NCI-H1048 (cell line): ENCODE measurements around the gene ARX.
A peak's percentile ranks its signal among the peaks of the same experiment; 100 is the strongest.

Experiments
- DNase-seq: peaks from one replicate; lab custom pipeline; 2025; lab: John Stamatoyannopoulos, UW

Gene ARX

DNA sequence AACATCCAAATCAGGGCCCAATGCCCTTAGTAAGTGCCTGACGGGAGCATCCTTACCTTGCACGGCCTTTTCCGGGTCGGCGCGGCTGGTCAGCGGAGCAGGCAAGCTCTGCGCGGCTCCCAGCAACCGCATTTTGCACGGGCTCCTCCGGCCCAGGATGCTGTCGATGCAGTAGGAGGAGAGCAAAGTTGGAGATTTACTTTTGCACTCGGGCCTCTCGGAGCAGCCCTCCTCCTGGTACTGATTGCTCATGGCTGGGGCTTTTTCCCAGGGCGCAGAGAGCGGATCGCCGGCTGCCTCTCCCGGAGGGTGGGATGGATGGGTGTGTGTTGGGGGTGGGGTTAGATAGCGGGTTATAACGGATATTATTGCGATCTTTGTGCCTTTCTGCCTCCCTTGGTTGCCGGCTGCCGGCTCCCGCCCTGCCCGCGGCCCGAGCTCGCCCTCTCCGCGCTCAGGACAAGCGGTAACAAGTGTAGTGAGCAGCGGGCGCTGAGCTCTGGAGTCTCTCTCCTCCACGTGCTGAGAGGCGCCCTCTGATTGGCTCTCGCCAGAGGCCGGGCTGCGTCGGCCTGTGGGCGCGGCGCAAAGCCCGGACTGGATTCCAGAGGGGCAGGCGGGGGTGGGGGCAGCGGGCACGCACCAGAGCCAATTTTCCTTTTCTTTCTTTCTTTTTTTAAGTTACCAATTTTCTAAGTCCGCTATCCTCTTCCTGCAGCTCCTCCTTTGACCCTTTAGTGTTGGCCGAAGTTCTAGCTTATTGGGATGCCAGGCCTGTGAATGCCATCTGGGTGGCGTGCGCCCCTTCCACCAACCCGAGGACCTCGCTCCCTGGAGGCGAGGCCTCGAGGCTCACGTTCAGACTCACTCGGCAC, at the start of gene ARX:
Gene ARX, minus strand, starts transcription at position 480 of the 875 bp plus-strand sequence. Its CDS starts 228 bp downstream, at position 252.
- peak; percentile 15 for DNase-seq

DNA sequence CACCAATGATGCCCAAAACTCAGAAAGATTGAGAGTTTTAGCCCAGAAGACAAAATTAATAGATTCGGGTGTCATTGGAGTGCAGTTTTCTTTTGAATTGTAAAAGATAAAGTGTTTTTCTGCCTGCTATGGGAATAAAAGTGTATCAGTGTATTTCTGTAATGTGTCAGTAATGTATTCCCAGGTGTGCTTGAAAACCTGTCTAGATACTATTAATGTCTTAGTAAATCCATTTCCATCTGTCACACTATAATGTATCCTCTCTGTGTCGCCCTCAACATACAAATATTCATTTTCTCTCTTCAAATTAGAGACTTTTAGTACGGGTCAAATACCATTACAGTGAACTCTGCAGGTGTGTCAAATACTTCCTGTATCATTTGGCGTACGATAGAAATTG, 43.5 kb upstream of the ARX start:
- no peak for DNase-seq

DNA sequence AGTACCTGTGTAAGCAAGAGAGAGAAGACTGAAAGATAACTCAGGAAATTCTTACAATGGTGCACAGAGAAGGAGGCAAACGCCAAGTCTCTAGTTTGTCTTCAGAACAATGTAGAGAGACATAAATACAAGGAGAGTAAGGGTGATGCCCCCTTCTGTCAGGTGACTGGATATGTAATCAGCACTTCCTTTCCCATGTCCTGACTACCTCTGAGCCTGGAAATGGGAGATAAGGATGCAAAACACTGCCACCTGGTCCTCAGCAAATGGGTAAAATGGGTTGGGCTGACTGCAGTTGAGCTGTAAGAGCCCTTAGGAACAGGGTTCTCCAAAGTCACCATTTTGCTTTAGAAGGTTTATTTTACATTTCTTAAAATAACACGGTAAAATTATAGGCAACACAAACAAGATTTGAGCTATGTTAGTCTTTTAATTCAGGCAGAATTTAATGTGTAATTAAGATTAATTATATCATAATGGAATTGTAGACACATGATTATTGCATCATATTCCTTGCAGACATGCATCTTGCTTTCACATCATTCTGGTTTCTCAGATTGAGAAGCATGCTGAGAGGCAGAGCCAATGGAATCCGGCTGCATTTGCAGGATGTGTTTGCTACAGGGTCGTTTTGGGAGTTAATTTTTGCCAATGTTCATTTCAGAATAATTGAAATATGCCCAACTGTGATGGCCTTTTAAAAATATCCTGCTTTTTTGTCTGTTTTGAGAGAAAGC, 37.2 kb upstream of the ARX start:
- DNase-seq: no peak

DNA sequence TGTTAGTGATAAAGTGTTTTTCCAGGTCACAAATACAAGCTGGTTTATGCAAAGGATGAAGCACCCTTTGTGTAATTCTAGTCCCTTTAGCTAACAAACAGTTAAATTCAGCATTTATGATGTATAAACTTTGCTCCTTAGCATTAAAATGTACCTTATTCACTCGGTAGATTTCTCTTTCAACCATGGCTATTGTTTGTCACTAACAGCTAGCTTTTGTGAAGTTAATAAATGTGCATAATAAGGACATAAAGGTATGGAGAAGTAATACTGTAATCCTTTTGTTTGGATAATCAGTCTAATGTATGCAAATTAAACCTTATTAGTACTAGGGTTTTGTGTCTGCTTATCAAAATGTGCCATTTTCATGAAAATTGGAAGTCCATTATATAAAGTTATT, 34.2 kb upstream of the ARX start:
- DNase-seq: no peak

DNA sequence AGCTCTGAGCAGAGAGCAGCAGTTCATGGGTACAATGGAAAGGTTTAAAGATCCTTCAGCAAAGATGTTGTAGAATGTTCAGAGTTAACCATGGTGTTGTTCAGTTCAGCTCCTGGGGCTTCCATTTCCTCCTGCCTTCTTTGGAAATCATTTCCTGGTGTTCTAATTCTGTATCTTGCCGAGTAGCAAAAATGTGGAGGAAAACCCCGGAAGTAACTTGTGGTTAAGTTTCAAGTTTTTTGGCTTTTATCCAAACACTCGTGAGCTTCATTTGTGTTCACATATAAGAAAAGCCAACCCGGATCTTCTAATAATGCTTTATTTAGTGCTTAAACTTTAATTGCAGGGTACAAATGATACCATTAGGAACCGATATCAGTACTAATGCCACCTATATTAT, 33.6 kb upstream of the ARX start:
- no peak for DNase-seq

DNA sequence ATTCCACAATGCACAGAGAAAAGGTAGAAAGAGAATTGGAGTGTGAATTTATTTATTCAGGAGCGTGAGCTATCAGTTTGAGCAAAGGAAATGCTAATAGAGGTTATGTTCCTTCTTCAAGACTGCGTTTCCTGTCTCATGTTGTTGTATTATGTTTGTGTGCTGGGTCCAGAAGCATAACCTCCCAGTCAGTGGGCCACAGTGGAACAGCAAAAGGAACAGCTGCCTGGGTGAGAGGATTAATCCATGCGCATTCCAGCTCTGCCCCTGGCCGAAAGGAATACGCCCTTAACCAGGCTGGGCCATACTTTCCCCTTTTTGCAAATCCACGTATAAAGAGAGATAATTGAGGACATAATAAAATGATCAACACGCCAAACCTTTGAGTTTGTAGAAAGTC, 32.4 kb upstream of the ARX start:
- no peak for DNase-seq

DNA sequence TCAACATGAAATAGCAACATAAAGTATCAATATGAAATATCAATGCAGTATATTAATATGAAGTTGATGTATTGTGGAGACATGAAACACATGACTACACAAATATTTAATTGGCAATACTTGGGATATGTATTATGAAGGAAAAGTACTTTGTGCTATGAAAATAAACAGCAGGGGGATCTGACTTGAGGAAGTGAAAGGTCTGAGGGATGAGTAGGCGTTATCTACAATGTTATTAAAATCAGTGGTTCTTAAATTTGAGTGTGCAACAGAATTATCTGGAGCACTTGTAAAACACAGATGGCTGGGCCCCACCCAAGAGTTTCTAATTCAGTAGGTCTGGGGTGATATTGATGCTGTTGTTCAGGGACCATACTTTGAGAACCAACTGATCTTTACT, 27.4 kb upstream of the ARX start:
- no peak for DNase-seq

DNA sequence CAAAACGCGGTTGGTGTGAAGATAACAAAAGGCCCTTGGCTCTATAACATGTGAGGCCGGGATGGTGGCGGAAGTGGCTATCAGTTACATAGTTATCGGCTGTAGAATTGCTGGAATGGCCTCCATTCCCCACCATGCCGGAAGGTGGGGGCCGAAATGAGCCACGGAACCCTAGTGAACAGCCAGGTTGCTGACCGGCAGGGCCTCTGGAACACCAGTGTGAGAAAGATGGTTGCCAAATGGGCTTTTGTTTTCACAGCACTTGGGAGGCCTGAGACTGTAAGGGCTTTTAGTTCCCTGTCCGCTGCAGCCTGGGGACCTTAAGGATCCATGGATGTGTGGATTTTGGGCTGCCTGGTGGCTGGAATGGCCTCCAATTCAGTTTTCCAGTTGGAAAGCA, 23.3 kb upstream of the ARX start:
- no peak for DNase-seq

DNA sequence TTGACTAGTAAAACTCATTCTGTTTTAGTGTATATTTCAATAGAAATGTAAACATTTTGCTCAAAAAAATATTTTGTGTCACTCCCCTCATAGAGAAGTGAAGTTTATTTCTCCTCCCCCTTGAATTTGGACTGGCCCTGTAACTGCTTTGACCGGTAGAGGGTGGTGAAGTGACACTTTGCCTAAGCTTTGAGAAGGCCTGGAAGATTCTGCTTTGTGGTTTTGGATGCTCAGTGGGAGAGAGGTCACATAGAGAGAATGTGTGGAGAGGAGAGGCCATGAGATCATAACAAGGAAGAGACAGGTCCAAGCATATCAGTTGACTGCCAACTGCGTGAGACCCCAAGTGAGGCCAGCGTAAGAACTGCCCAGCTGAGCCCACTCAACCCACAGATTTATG, 19.1 kb upstream of the ARX start:
- DNase-seq: no peak

DNA sequence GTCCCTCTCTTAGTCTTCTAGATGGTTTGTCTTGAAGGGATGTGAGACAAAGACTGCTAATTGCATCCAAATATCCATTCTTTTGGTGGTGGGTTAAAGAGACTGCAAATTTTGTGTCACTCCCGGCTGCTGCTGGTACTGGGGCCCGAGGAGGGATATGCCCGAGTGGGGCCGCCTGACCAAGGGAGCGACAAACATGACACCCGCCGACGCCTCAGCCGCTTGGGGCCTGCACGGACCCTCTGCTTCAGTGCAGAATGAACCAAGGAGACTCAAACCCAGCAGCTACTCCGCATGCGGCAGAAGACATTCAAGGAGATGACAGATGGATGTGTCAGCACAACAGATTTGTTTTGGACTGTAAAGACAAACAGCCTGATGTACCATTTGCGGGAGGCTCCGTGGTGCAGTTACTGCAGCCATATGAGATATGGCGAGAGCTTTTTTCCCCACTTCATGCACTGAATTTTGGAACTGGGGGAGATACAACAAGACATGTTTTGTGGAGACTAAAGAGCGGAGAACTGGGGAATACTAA, 13.6 kb upstream of the ARX start:
- no peak for DNase-seq

DNA sequence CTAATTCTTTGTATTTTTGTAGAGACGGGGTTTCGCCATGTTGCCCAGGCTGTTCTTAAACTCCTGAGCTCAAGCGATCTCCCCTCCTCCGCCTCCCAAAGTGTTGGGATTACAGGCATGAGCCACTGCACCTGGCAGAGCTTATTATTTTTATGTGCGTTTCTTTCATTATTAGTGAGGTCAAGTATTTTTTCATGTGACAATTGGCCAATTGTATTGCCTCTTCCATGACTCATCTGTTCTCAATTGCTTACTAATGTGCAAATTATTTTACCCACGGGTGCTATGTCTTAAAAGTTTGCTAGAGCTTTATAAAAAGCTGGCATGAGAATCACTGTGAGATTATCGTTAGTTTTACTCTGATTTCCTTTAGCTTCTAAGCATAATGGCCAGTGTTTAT, 13.0 kb upstream of the ARX start:
- no peak for DNase-seq

DNA sequence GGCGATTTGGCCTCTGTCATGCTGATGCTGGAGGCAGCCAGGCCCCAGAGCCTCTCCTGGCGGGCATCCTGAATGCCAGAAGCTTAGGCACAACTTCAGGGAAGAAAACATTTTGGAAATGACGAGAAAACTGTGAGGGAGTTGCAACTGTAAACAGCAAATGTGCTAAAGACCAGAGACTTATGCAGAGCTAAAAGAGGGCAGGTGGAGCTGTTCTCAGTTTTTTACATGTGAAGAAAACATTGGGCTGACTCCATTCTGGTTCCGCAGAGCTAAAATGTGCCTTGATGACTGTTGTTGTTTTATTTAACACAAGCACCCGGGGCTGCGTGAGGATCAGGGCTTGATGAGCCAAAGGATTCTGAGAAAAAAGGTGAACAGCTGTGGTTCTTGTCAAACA, 10.8 kb upstream of the ARX start:
- no peak for DNase-seq

DNA sequence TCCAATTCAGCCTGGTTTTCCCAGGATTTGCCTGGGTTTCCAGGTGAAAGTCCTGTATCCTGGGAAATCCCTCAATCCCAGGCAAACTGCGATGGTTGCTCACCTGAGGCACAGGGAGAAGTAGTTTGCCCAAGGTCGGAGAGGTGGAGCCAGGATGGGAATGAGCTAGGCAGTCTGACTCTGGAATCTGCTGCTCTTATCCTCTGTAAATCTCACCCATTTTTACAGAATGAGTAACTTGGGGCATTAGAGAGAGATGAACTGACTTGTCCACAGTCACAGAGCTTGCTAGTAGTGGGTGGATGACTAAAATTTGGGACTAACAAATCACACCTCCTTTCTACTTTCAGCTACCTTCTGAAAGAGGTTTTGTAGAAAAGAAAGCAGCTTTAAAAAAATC, 9.8 kb upstream of the ARX start:
- no peak for DNase-seq

DNA sequence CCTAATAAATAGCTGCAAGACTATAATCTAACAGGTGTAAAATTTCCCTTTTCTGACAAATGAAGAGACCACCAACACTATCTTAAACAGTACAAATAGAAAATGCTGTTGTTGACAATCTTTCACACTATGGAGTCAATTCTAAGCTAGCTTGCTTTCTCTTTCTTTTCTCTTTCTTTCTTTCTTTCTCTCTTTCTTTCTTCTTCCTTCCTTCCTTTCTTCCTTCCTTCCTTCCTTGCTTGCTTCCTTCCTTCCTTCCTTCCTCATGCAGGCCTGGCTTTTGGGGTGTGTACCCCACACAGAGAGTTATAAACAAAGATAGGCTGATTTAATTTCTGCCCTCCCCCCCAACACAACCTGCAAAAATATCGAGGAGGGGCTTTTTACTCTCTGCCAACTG, 8.1 kb upstream of the ARX start:
- DNase-seq: no peak

DNA sequence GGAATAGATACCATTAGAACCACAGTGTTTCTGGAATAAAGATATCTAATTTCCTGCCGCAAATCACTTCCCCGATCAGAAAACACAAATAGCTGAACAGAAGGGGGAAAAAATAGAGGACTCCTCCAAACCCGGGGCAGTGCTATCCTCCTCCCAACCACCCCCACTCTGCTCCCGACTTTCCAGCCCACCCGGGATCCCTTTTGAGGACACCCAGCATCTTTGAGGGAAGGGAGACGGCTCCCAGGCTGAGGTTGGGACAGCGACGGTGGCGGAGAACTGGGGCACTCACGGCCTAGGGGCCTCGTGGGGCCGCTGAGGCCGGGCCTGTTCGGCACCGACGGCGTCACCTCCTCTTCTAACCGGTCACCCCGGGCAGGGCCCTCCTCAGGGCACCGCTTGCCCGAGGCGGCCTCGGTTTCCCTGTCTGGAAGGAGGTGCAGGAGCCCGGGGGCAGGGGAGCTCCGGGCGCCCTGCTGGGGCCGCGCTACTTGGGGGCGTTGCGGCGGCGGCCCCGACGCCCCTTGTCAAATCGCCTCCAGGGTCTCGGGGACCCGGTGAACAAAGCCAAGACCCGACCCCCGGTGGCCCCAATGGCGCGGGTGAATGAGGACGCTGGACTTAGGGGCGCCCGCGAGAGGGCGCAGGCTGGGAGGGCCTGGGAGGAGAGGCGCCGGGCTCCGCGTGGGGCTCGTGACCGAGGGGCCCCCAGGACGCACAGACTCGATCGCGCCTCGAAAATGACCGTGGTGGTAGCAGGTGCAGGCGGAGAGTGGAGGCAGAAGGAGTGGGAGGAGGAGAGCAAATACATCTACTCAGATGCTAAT, 6.9 kb upstream of the ARX start:
- no peak for DNase-seq

DNA sequence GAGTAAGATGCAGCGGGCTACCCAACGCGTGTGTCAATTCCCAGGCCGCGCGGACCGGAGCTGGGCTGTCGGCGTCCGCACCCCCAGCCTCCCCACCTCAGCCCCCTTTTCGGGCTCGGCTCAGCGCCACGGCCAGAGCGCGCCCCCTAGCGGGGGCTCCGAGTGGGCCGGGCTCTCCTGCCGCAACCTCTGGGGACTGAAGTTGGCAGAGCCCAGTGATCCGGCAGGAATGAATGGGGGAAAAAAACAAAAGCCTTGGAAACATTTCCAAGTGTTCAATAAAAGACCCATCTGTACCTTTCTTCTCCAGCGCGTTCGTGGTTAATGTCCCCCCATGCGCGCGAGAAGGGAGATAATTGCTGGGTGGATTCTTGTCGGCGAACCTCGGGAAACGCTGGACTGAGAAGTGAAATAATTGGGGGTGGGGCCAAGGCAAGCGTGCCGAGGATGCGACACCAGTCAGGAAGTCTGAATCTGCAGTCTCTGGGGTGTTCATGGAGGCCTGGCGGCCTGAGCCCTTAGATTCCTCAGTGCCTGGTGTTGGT, 5.2 kb upstream of the ARX start:
- DNase-seq: no peak

DNA sequence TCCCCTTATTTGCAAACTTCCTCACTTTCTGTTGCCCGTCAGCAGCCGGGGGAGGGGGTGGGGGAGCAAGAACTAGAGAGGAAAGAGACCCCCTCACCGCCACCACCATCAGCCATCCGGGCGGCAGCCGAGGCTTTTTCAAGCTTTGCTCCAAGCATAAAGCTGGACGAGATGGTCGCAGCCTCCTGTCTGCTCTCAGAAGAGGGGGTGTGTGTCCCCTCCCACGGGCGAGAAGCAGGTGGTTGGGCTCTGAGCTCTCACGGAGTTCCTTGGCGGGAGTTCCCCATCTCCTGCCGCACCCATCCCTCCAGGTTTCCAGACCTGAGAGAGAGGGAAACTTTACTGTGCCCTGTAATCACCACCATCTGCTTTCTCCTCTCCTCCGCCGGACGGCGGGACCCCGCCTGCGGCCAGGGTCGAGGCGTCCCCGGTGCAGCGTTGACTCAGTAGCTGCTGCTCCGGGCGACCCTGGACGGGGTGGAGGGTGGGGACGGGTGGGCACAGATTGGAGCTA, 4.7 kb upstream of the ARX start:
- DNase-seq: no peak

DNA sequence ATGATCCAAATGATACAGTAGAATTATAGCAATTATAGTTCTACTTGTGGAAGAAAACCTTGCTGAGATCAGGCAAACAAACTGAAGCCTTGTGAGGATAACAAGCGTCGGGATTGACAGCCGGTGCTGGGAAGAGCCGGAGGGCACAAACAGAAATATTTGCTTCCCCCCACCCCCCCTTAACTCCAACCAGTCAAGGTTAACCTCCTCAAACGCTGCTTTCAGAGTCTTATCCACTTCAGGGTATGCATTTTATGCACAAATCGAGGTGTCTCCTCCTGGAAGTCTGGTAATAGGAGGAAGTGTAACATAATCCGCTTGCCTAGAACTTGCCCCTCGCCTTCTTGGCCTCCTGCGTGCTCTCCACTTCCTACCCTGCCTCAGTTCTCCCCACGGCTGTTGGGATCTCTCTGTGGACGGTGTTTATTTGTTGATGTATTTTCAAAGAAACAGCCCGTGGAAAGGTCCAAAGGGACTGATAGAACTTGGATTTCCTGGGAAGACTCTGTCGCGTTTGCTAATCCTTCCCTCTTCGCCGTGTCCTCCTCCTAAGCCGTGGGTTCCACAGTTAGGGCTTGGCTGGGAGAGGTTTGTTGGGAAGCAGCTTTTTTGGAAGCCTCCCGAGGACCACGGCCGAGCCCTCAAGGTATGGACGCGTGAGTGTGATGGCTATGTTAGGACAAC, 4.1 kb upstream of the ARX start:
- no peak for DNase-seq

DNA sequence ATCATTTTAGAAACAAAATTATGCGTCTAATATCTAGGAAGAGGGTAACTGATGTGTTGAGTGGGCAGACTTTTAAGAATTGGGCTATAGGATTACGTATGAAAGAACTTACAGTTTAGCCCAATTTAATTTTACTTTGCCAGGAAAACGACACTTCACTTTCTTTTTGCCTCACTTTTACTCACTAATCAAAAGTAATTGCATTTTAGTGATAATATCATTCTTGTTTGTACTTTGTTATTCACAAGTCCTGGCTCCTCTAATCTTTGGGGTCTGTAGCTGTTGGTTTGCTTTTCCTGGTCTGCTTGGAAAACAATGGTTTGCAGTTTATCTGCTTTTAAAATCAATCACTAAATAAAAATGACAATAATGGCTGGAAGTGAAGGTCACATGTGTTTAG, 2.9 kb upstream of the ARX start:
- no peak for DNase-seq

DNA sequence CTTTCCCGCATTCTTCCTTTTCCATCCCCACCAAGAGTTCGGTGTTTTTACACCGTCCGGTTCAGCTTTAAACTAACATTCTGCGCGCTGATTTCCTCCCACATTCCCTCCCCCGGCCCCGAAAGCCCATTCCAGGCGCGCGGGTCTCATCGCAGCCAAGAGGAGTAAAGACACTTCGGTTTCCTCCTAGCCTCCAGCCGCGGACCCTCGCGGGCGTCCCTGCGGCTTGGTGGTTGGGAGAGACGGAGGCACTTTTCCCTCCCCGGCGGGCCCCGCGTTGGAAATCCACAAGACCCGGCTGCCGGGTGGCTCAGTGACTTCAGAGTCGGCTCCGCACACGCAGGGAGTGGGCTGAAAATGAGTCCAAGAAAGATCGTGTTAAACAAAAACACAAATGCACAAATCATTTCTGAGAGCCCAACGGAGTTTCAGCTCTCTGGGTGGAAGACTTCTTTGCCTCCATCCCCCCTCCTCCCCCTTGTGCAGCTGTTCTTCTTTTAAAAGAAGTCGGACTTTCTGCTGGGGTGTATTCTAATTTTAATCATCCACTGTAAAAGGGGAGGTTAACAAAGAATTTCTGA, 2.0 kb upstream of the ARX start:
- DNase-seq: no peak
